Esophagus squamous epithelium (tissue), 5 donors: ENCODE data around the gene DNAL1. TPM values are rescaled to one million over a fixed set of nuclear protein-coding genes. Genes with fewer than 3 reads are reported as not detected.

Experiments used
- DNase-seq: peaks from one replicate; lab custom pipeline; 2025; lab: John Stamatoyannopoulos, UW
- H3K27ac ChIP-seq, 4 donors: fragments of 200-600 bp; sonication (generic); one replicate each; pipeline ENCODE4 v1.5.1; 2016 to 2019; ENCODE audit warnings: mild to moderate bottlenecking in 1 of 4
- H3K27me3 ChIP-seq, 4 donors: fragments of 200-600 bp; sonication (generic); 1 replicate in 3 of 4; 2 replicates in 1 of 4; pipeline versions ENCODE4 v1.5.1 to v1.6.0; 2017 to 2021; ENCODE audit warnings: antibody characterized with exemption in 1 of 4
- H3K36me3 ChIP-seq, 3 donors: fragments of 200-600 bp; sonication (generic); one replicate each; pipeline ENCODE4 v1.5.1; 2016 to 2019
- H3K4me1 ChIP-seq, 3 donors: fragments of 200-600 bp; sonication (generic); one replicate each; pipeline ENCODE4 v1.5.1; 2017 to 2019
- H3K4me3 ChIP-seq, 4 donors: fragments of 200-600 bp; sonication (generic); 1 replicate in 3 of 4; 2 replicates in 1 of 4; pipeline ENCODE4 v1.5.1; 2016 to 2019; ENCODE audit warnings: mild to moderate bottlenecking in 2 of 4, moderate library complexity in 1 of 4
- H3K9me3 ChIP-seq, 3 donors: fragments of 200-600 bp; sonication (generic); one replicate each; pipeline ENCODE4 v1.5.1; 2016 to 2019
- CTCF ChIP-seq, 6 experiments: fragments of 450-650 bp in 4 of 6; fragments of 200-600 bp in 2 of 6; sonication (generic) in 2 of 6; IDR thresholded peaks; one replicate each; pipeline ENCODE4 v1.5.1; 2016 to 2019; ENCODE audit warnings: antibody characterized with exemption in 6 of 6, mild to moderate bottlenecking in 4 of 6, moderate library complexity in 4 of 6
- POLR2A ChIP-seq, 4 donors: fragments of 450-650 bp; IDR thresholded peaks; one replicate each; pipeline ENCODE4 v1.6.1; 2017; ENCODE audit warnings: antibody characterized with exemption in 4 of 4, mild to moderate bottlenecking in 4 of 4, moderate library complexity in 3 of 4
- WGBS, 2 donors: methylation state at CpG; one replicate each; pipeline ENCODE4 v1.1.5; 2018; 5-methylcytosine and 5-hydroxymethylcytosine counted together
- intact Hi-C: fragments of 100-400 bp; cut with DNase I; formaldehyde crosslinking; loops from one replicate; pipeline ENCODE4 v1.15.0; 2022
- total RNA-seq, 4 donors: library from RNA; depleted of rRNA; stranded (reverse); fragments of >200 nt; gene quantifications; one replicate each; pipeline ENCODE4 v1.1.0, GENCODE V29; 2016
- donor health status: DM: yes; HTN: yes; CAD: no.

DNAL1 gene
- total RNA-seq, 4 donors from 2014 or later, result 1.8 to 6.4 (median 4.1) TPM

GRCh38 chr14:73738518-73739173, 93.9 kb downstream of the DNAL1 start:
- H3K4me1 ChIP-seq, result peaks cover 45 to 56% (median 46%) of the 10 kb centered on the region in 3 donors
- peak overlapping the region; percentile 85 to 100 (median 94) for H3K27ac ChIP-seq
- TF ChIP-seq POLR2A (IDR thresholded peaks at IDR 0.05) (no peak), CTCF (IDR thresholded peaks at IDR 0.05) (no peak)
- no peak for DNase-seq
- no peak overlapping the region for H3K4me3 ChIP-seq
- no peaks in the 10 kb centered on the region for H3K27me3 ChIP-seq
- H3K36me3 ChIP-seq, result peaks cover 29 to 64% (median 32%) of the 10 kb centered on the region in 3 donors
- 78 to 85% methylated on average over 8 to 11 of the region's 22 CpGs for WGBS, 2 donors
- intact Hi-C loops, result no loop called here
- no peaks in the 10 kb centered on the region for H3K9me3 ChIP-seq

- intact Hi-C loops, result no loop called here
- 79 to 80% methylated on average over 4 to 7 of the region's 21 CpGs for WGBS, 2 donors
- H3K36me3 ChIP-seq, result peaks cover 29 to 57% (median 30%) of the 10 kb centered on the region in 3 donors
- peaks cover 52 to 63% (median 53%) of the 10 kb centered on the region in 3 donors for H3K4me1 ChIP-seq
- H3K9me3 ChIP-seq, result no peaks in the 10 kb centered on the region
- no peak for DNase-seq
- no peak overlapping the region for H3K4me3 ChIP-seq
- no peak for TF ChIP-seq CTCF (IDR thresholded peaks at IDR 0.05)
- TF ChIP-seq POLR2A (IDR thresholded peaks at IDR 0.05), result no peak
- peak overlapping the region; percentile 85 to 100 (median 94) for H3K27ac ChIP-seq
- no peaks in the 10 kb centered on the region for H3K27me3 ChIP-seq
Observed at GRCh38 chr14:73739174-73739898, 94.5 kb downstream of the DNAL1 start.

GRCh38 chr14:73739899-73740617, 95.3 kb downstream of the DNAL1 start:
- Histone ChIP-seq H3K27ac (peak overlapping the region; percentile 85 to 100 (median 94)), H3K4me1 (peaks cover 59 to 70% (median 60%) of the 10 kb centered on the region in 3 donors), H3K9me3 (no peaks in the 10 kb centered on the region), H3K36me3 (peaks cover 28 to 50% (median 29%) of the 10 kb centered on the region in 3 donors), H3K27me3 (no peaks in the 10 kb centered on the region), H3K4me3 (peak overlapping the region in 3 of 4 donors; percentile 27 to 58 (median 33))
- 46 to 83% methylated on average over 2 to 3 of the region's 12 CpGs for WGBS, 2 donors
- intact Hi-C loops, result no loop called here
- TF ChIP-seq POLR2A (IDR thresholded peaks at IDR 0.05) (no peak), CTCF (IDR thresholded peaks at IDR 0.05) (no peak)
- DNase-seq, result no peak

- peaks cover 25 to 43% (median 26%) of the 10 kb centered on the region in 3 donors for H3K36me3 ChIP-seq
- peak overlapping the region in 3 of 4 donors; percentile 27 to 58 (median 33) for H3K4me3 ChIP-seq
- TF ChIP-seq CTCF (IDR thresholded peaks at IDR 0.05) (no peak), POLR2A (IDR thresholded peaks at IDR 0.05) (no peak)
- 11 to 13% methylated on average over 5 of the region's 9 CpGs for WGBS, 2 donors
- H3K4me1 ChIP-seq, result peaks cover 67 to 77% (median 67%) of the 10 kb centered on the region in 3 donors
- no peak for DNase-seq
- no peaks in the 10 kb centered on the region for H3K27me3 ChIP-seq
- no peaks in the 10 kb centered on the region for H3K9me3 ChIP-seq
- peak overlapping the region; percentile 85 to 100 (median 94) for H3K27ac ChIP-seq
- intact Hi-C loops, result no loop called here
Observed at GRCh38 chr14:73740618-73741326, 96.0 kb downstream of the DNAL1 start.
